ENCODE results near the gene NDUFB5.
A peak's percentile ranks its signal among the peaks of the same experiment; 100 is the strongest.

NDUFB5 gene

GRCh38 chr3:179652447-179653095 is 48.0 kb downstream of the NDUFB5 start, which contains the start of gene USP13:
USP13 (plus strand) TSS chr3:179653040; CDS start chr3:179653226, 186 bp downstream.
- WGBS (ENCODE audit: insufficient coverage), result 0% methylated on average over 50 of the region's 56 CpGs
- Histone ChIP-seq H3K27ac (ENCODE audit: insufficient read depth in 1 of 2, low read depth in 1 of 2, low read length in 2 of 2, poor library complexity in 1 of 2, severe bottlenecking in 2 of 2) (peak within 1 kb of the TSS in 1 of 2 experiments; percentile 34), H3K27me3 (replicated peaks in 2 of 5; ENCODE audit: control insufficient read depth in 4 of 5, insufficient read depth in 5 of 5, low read length in 4 of 5) (peaks cover 0 to 2% (median 0%) of the 10 kb centered on the region in 5 experiments), H3K9me3 (ENCODE audit: control extremely low read depth in 1 of 5, control insufficient read depth in 4 of 5, insufficient read depth in 2 of 5, low read depth in 1 of 5, low read length in 4 of 5) (no peaks in the 10 kb centered on the region), H3K4me3 (ENCODE audit: control insufficient read depth in 1 of 7, extremely low read depth in 1 of 7, insufficient read depth in 4 of 7, low read depth in 2 of 7, low read length in 6 of 7) (peak within 1 kb of the TSS; percentile 81 to 95 (median 88)), H3K36me3 (ENCODE audit: control insufficient read depth in 4 of 4, insufficient read depth in 4 of 4, low read length in 3 of 4) (peaks cover 0 to 3% (median 0%) of the 10 kb centered on the region in 4 experiments), H3K4me1 (ENCODE audit: control extremely low read depth in 1 of 4, control insufficient read depth in 4 of 4, insufficient read depth in 4 of 4, low read length in 3 of 4) (peaks cover 1 to 22% (median 14%) of the 10 kb centered on the region in 4 experiments)
- DNase-seq, result peak; percentile 70 to 92 (median 88)
- CTCF ChIA-PET, result interaction anchor here (1.3 kb wide), 1 partner anchor 10 kb away, joined by 4 read pairs; no protein-coding TSS in a partner anchor
- POLR2A ChIA-PET, result interaction anchor here (0.9 to 1.3 kb wide), 2 partner anchors 49 to 83 kb away, joined by 3 to 4 read pairs; partner anchors contain the start of genes MRPL47 and NDUFB5

- POLR2A ChIA-PET, result interaction anchor here (0.9 to 1.3 kb wide), 2 partner anchors 49 to 84 kb away, joined by 3 to 4 read pairs; partner anchors contain the start of genes MRPL47 and NDUFB5
- WGBS (ENCODE audit: insufficient coverage), result under 1% methylated on average over 73 of the region's 77 CpGs
- CTCF ChIA-PET, result interaction anchor here (1.3 to 1.6 kb wide), 2 partner anchors 9 to 115 kb away, joined by 4 read pairs; no protein-coding TSS in a partner anchor
- Histone ChIP-seq H3K9me3 (ENCODE audit: control extremely low read depth in 1 of 5, control insufficient read depth in 4 of 5, insufficient read depth in 2 of 5, low read depth in 1 of 5, low read length in 4 of 5) (no peaks in the 10 kb centered on the region), H3K27ac (ENCODE audit: insufficient read depth in 1 of 2, low read depth in 1 of 2, low read length in 2 of 2, poor library complexity in 1 of 2, severe bottlenecking in 2 of 2) (peak overlapping the region in 1 of 2 experiments; percentile 25), H3K36me3 (ENCODE audit: control insufficient read depth in 4 of 4, insufficient read depth in 4 of 4, low read length in 3 of 4) (peaks cover 0 to 3% (median 0%) of the 10 kb centered on the region in 4 experiments), H3K4me3 (ENCODE audit: control insufficient read depth in 1 of 7, extremely low read depth in 1 of 7, insufficient read depth in 4 of 7, low read depth in 2 of 7, low read length in 6 of 7) (peak overlapping the region; percentile 81 to 95 (median 88)), H3K4me1 (ENCODE audit: control extremely low read depth in 1 of 4, control insufficient read depth in 4 of 4, insufficient read depth in 4 of 4, low read length in 3 of 4) (peaks cover 1 to 22% (median 14%) of the 10 kb centered on the region in 4 experiments), H3K27me3 (replicated peaks in 2 of 5; ENCODE audit: control insufficient read depth in 4 of 5, insufficient read depth in 5 of 5, low read length in 4 of 5) (peaks cover 0 to 2% (median 0%) of the 10 kb centered on the region in 5 experiments)
- DNase-seq, result peak; percentile 73 to 85 (median 78)
Observed at GRCh38 chr3:179653096-179653797, 48.7 kb downstream of the NDUFB5 start.

- CTCF ChIA-PET, result interaction anchor here (1.6 to 1.8 kb wide), 2 partner anchors 22 to 56 kb away, joined by 3 read pairs; no protein-coding TSS in a partner anchor
- Histone ChIP-seq H3K4me3 (ENCODE audit: control insufficient read depth in 1 of 7, extremely low read depth in 1 of 7, insufficient read depth in 4 of 7, low read depth in 2 of 7, low read length in 6 of 7) (no peak overlapping the region), H3K4me1 (ENCODE audit: control extremely low read depth in 1 of 4, control insufficient read depth in 4 of 4, insufficient read depth in 4 of 4, low read length in 3 of 4) (peaks cover 1 to 18% (median 14%) of the 10 kb centered on the region in 4 experiments), H3K9me3 (ENCODE audit: control extremely low read depth in 1 of 5, control insufficient read depth in 4 of 5, insufficient read depth in 2 of 5, low read depth in 1 of 5, low read length in 4 of 5) (no peaks in the 10 kb centered on the region), H3K27me3 (replicated peaks in 2 of 5; ENCODE audit: control insufficient read depth in 4 of 5, insufficient read depth in 5 of 5, low read length in 4 of 5) (peaks cover 0 to 2% (median 0%) of the 10 kb centered on the region in 5 experiments), H3K27ac (ENCODE audit: insufficient read depth in 1 of 2, low read depth in 1 of 2, low read length in 2 of 2, poor library complexity in 1 of 2, severe bottlenecking in 2 of 2) (no peak overlapping the region), H3K36me3 (ENCODE audit: control insufficient read depth in 4 of 4, insufficient read depth in 4 of 4, low read length in 3 of 4) (peaks cover 0 to 3% (median 0%) of the 10 kb centered on the region in 4 experiments)
- no peak for DNase-seq
- POLR2A ChIA-PET, result no interaction called here
- 100% methylated on average over 1 of the region's 2 CpGs for WGBS (ENCODE audit: insufficient coverage)
Observed at GRCh38 chr3:179655236-179655635, 50.6 kb downstream of the NDUFB5 start.

- Histone ChIP-seq H3K27ac (ENCODE audit: insufficient read depth in 1 of 2, low read depth in 1 of 2, low read length in 2 of 2, poor library complexity in 1 of 2, severe bottlenecking in 2 of 2) (no peak overlapping the region), H3K27me3 (replicated peaks in 2 of 5; ENCODE audit: control insufficient read depth in 4 of 5, insufficient read depth in 5 of 5, low read length in 4 of 5) (no peaks in the 10 kb centered on the region), H3K36me3 (ENCODE audit: control insufficient read depth in 4 of 4, insufficient read depth in 4 of 4, low read length in 3 of 4) (peaks cover 0 to 3% (median 0%) of the 10 kb centered on the region in 4 experiments), H3K9me3 (ENCODE audit: control extremely low read depth in 1 of 5, control insufficient read depth in 4 of 5, insufficient read depth in 2 of 5, low read depth in 1 of 5, low read length in 4 of 5) (no peaks in the 10 kb centered on the region), H3K4me3 (ENCODE audit: control insufficient read depth in 1 of 7, extremely low read depth in 1 of 7, insufficient read depth in 4 of 7, low read depth in 2 of 7, low read length in 6 of 7) (no peak overlapping the region), H3K4me1 (ENCODE audit: control extremely low read depth in 1 of 4, control insufficient read depth in 4 of 4, insufficient read depth in 4 of 4, low read length in 3 of 4) (peaks cover 0 to 10% (median 5%) of the 10 kb centered on the region in 4 experiments)
- no peak for DNase-seq
- ChIA-PET POLR2A (no interaction called here), CTCF (no interaction called here)
- WGBS (ENCODE audit: insufficient coverage), result 100% methylated on average over 2 of the region's 2 CpGs
Observed at GRCh38 chr3:179658606-179659005, 54.0 kb downstream of the NDUFB5 start.

- WGBS (ENCODE audit: insufficient coverage), result 100% methylated on average over 1 of the region's 3 CpGs
- Histone ChIP-seq H3K9me3 (ENCODE audit: control extremely low read depth in 1 of 5, control insufficient read depth in 4 of 5, insufficient read depth in 2 of 5, low read depth in 1 of 5, low read length in 4 of 5) (no peaks in the 10 kb centered on the region), H3K4me3 (ENCODE audit: control insufficient read depth in 1 of 7, extremely low read depth in 1 of 7, insufficient read depth in 4 of 7, low read depth in 2 of 7, low read length in 6 of 7) (no peak overlapping the region), H3K4me1 (ENCODE audit: control extremely low read depth in 1 of 4, control insufficient read depth in 4 of 4, insufficient read depth in 4 of 4, low read length in 3 of 4) (no peaks in the 10 kb centered on the region), H3K27me3 (replicated peaks in 2 of 5; ENCODE audit: control insufficient read depth in 4 of 5, insufficient read depth in 5 of 5, low read length in 4 of 5) (no peaks in the 10 kb centered on the region), H3K27ac (ENCODE audit: insufficient read depth in 1 of 2, low read depth in 1 of 2, low read length in 2 of 2, poor library complexity in 1 of 2, severe bottlenecking in 2 of 2) (no peak overlapping the region), H3K36me3 (ENCODE audit: control insufficient read depth in 4 of 4, insufficient read depth in 4 of 4, low read length in 3 of 4) (peaks cover 0 to 3% (median 0%) of the 10 kb centered on the region in 4 experiments)
- ChIA-PET CTCF (interaction anchor here (0.6 kb wide), 1 partner anchor 242 kb away, joined by 3 read pairs; no protein-coding TSS in a partner anchor), POLR2A (interaction anchor here (0.8 kb wide), 1 partner anchor 1914 kb away, joined by 3 read pairs; no protein-coding TSS in a partner anchor)
- no peak for DNase-seq
Observed at GRCh38 chr3:179660872-179661271, 56.3 kb downstream of the NDUFB5 start.

- ChIA-PET CTCF (interaction anchor here (1.0 to 1.6 kb wide), 3 partner anchors 9 to 18 kb away, joined by 3 to 4 read pairs (median 4); partner anchors contain the start of gene USP13), POLR2A (no interaction called here)
- no peak overlapping the region for H3K27ac ChIP-seq (ENCODE audit: insufficient read depth in 1 of 2, low read depth in 1 of 2, low read length in 2 of 2, poor library complexity in 1 of 2, severe bottlenecking in 2 of 2)
- no peaks in the 10 kb centered on the region for H3K9me3 ChIP-seq (ENCODE audit: control extremely low read depth in 1 of 5, control insufficient read depth in 4 of 5, insufficient read depth in 2 of 5, low read depth in 1 of 5, low read length in 4 of 5)
- 100% methylated on average over 4 of the region's 4 CpGs for WGBS (ENCODE audit: insufficient coverage)
- no peaks in the 10 kb centered on the region for H3K27me3 ChIP-seq (replicated peaks in 2 of 5; ENCODE audit: control insufficient read depth in 4 of 5, insufficient read depth in 5 of 5, low read length in 4 of 5)
- no peak for DNase-seq
- no peaks in the 10 kb centered on the region for H3K36me3 ChIP-seq (ENCODE audit: control insufficient read depth in 4 of 4, insufficient read depth in 4 of 4, low read length in 3 of 4)
- H3K4me3 ChIP-seq (ENCODE audit: control insufficient read depth in 1 of 7, extremely low read depth in 1 of 7, insufficient read depth in 4 of 7, low read depth in 2 of 7, low read length in 6 of 7), result no peak overlapping the region
- no peaks in the 10 kb centered on the region for H3K4me1 ChIP-seq (ENCODE audit: control extremely low read depth in 1 of 4, control insufficient read depth in 4 of 4, insufficient read depth in 4 of 4, low read length in 3 of 4)
Observed at GRCh38 chr3:179661777-179662176, 57.2 kb downstream of the NDUFB5 start.

All from common myeloid progenitor, CD34-positive (primary cell).